AML-193 (cell line): ENCODE data around the gene PLEKHG5.
"Not testable (repeated sequence)": the region's sequence is repeated elsewhere in the genome, so short reads cannot be mapped to it uniquely, and the experiment has no call there.

Experiments
- DNase-seq, 2 experiments: peaks; one replicate each; lab custom pipeline; 2025; lab: John Stamatoyannopoulos, UW

Gene PLEKHG5

DNA sequence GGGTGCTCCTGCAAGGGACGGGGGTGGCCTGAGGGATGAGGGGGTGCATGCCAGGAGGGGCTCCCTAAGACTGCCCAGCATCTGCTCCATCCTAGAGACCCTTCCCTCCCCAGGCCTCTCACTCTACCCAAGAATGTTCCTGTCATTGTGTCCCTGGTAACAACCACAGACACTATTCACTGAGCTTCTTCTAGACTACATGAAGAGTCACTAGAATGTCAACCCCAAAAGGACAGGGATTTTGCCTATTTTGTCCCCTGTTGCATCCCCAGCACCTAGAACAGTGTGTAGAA, 28.4 kb downstream of the PLEKHG5 start:
- DNase-seq, result no peak

DNA sequence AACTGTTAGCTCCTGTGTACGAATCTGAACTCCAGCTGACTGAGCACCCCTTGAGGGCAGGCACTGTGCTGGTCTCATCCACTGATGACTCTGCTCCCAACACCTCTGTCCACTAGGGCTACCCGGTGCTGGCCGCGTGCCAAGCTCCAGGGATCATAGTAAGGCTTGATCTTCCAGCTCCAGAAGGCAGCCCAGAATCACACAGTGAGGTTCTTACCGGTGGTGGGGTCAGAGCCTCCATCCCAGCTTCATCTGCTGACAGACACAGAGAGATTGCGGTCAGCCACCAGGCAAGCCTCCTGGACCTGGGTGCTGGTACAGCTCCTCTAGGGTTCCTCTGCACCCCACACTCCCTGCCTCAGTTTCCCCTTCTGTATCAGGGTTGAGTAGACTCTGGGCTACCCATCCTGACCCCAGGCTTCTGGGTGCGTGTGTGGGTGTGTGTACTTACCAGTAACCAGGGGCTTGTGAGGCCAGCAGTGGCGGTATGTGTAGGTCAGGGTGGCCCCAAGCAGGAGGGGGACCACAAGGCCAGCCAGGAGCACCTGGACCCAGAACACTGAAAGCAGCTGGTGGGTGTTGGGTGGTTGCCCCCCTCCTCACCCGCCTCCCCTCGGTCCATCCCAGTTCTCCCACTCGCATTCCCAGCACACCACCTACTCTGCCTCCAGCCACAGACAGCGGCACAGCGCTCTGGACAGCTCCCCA, 28.9 kb downstream of the PLEKHG5 start:
- no peak for DNase-seq

DNA sequence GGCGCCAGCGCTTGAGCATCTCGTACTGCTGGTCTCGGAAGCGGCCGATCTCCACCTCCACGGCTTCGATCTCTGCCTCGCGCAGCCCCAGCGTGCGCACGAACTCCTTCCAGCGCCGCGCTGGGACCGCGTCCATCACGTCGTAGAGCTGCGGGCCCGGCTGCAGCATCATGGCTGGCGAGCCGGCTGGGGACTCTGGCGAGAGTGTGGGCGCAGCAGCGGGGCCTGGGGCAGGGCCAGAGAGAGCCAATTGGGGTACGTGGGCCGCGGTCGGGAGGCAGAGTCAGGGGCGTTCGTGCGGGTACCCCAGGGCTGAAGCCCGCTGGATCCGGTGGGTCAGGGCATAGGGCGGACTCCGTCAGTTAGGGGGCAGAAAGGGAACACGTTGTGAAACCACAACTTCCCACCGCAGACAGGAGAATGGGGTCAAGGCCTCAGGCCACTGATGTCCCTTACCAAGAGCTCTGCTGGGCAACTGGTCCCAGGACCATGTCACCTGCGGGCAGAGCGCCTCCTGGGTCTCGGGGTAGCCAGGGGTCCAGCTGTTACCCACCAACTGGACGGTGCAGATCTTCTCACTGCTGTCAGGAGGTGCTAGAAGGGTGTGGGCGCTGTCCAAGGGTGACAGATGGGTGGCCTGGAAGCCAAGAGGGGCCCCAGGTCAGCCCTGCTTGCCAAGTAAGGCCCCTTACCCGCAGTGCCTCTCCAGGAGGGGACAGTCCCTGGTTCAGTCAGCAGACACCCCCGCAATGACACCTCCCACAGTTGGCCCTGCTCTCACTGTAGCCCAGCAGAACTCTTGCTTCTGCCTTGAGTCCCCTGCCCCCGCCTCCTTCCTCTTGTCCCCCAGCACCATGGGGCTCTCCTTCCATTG, 29.7 kb downstream of the PLEKHG5 start:
- no peak for DNase-seq

DNA sequence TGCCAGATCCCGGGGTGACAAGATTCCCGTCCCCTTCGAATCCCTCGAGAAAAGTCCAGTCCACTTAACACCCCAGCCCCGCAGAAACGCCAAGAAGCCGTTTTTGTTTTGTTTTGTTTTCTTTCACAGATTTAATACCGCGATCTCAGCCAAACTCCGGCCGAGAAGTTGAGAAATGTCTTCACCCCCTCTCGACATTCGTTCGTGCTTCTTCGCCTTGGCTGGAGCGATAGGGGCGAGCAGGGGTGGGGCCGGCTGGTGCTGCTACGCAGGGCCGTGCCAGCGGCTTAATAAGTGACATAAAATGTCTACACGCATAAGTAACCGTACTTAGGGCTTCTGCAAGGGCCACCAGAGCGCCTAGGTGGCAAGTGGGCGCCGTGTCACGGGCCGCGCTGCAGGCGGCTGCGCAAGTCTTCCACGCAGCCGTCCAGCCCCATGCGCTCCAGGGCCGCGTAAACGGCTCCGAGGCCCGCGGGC, 30.4 kb downstream of the PLEKHG5 start:
- DNase-seq, result no peak

DNA sequence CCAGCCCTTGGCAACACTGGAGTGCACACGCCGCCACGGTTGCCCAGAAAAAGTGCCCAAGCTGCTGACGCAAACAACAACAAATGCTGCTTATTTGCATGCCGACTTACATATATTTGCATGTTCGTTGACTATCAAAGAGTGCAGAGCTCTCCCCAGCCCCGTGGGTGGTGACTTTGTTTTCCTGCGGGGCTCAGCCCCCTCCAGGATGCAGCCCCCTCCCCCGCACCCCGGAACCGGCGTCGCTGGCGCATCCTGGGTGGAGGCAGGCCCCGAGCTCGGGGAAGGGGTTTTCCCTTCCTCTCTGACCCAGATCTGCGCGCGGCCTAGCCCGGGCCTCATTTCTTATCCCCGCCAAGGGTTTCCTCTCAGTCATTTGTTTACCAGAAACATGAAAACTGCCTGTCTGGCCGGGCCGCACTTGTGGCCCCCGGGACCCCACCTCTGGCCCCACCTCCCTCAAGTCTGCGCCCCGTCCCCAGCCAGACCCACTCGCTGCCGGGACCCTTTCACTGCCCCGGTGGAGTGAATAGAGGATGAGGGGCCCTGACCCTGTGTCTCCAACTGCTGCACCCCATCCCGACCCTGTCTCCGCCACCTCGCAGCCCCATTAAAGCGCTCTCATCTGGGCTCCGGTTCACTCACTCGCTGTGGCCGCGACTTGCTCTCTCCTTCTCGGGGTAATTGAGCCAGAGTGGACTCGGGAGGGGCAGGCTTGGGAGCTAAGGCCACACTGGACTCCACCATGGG, 31.0 kb downstream of the PLEKHG5 start:
- no peak for DNase-seq

DNA sequence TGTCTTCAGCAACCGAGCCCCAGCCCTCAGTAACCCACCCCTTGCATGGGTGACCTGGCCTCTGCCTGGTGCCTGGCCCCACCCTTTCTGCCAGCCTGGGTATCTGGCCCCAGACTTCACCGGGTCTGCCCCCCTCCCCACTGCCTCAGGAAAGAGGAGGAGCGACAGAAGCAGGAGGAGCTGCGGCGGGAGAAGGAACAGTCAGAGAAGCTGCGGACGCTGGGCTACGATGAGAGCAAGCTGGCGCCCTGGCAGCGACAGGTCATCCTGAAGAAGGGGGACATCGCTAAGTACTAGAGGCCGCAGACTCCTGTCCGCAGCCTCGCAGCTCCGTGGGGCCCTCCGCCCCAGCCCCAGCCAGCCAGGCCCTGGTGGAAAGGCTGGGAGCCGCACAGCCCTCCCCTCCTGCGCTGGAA, 31.6 kb downstream of the PLEKHG5 start:
- DNase-seq, result no peak

DNA sequence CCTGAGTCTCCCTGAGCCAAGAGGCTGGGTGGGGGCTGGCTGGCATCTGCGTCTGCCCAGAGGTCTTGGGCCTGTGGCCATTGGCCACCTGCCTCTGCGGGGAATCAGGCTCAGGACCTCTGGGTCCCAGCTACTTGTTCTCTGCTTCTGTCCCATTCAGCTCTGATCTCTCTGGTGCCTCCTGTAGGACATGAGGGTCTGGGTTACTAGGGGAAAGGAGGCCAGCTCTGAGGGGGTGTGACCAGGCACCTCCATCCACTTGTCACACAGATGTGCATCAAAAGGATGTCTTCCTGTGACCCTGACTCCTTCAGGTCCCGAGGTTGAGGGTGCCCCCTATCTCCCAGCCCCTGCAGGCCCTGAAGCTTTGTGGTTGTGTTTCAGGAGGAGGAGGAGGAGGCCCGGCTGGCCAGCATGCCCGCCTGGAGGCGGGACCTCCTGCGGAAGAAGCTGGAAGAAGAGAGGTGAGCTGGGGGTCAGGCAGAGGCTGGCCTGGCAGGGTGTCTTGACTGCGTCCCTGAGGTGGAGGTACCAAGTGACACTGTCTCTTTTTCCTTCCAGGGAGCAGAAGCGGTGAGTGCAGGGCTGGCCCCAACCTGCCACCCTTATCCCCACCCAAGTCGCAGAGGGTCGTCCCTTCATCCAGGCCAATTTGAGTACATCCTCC, 34.5 kb downstream of the PLEKHG5 start:
- no peak for DNase-seq

DNA sequence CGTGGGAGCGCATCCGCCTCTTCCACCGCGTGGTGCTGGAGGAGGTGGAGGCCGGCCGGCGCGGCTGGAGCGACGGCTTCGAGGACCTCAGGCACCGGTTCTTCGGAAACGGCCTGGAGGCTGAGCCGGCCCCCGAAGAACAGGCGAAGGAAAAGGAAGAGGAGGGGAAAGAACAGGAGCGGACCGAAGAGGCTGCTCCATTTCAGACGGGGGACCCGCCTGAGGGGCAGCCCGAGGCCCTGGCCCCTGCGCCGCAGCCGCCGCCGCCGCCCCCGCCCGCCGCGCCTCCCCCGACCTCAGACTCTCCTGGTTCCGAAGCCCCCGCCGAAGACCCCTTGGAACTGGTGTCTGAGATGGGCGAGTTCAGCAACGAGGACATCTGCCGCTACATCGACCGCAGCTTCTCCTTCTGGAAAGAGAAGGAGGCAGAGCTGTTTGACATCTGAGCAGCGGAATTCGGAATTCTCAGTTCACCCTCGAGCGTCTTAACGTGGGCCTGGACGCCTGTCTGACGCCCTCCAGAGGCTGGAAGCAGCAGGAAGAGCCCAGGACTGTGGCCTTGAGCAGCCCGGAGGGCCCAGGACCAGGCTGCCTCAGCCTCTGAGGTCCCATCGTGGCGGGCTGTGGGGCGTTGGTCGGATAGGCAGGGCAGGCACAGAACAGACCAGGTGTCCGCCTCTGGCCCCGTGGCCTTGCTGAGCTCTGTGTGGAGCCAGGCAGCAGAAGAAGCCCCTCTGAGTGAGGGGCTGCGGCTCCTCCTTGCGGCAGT, 35.5 kb downstream of the PLEKHG5 start:
- not testable (repeated sequence) for DNase-seq

DNA sequence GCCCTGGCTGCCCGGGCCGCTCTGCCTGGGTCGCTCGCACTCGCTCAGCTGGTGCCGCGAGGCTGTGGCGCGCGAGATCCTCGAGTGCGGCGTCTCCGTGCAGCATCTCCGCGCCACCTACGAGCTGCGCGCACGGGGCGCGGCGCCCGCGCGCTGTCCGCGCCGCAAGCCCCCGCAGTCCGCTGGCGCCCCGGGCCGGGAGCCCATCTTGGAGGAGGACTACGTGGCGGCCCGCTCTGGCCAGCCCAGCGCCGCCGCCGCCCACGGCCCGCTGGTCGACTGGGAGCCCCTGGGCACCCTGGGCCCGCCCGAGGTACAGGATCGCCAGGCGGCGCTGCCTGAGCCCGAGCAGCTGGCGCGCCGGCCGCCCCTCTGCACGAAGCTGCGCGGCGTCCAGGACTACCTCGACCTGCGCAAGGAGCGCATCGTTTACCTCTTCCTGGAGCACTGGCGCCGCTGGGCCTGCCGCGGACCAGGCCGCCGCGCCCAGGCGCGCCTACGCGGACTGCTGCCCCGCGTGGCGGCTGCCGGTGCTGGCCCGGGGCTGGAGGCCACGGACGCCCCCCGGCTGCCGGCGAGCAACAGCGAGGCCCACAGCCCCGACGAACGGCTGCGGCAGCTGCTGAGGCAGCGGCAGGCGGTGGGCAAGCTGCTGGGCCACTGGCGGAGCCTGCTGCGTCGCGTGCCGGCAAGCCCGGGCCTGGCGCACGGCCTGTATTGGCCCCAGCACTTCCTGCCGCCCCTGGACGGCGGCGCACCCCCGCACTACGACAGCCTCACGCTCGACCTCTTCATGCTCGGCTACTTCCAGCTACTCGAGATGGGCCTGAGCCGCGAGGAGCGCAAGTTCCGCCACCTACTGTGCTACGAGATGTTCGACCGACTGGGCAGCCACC, 36.4 kb downstream of the PLEKHG5 start:
- no peak for DNase-seq

DNA sequence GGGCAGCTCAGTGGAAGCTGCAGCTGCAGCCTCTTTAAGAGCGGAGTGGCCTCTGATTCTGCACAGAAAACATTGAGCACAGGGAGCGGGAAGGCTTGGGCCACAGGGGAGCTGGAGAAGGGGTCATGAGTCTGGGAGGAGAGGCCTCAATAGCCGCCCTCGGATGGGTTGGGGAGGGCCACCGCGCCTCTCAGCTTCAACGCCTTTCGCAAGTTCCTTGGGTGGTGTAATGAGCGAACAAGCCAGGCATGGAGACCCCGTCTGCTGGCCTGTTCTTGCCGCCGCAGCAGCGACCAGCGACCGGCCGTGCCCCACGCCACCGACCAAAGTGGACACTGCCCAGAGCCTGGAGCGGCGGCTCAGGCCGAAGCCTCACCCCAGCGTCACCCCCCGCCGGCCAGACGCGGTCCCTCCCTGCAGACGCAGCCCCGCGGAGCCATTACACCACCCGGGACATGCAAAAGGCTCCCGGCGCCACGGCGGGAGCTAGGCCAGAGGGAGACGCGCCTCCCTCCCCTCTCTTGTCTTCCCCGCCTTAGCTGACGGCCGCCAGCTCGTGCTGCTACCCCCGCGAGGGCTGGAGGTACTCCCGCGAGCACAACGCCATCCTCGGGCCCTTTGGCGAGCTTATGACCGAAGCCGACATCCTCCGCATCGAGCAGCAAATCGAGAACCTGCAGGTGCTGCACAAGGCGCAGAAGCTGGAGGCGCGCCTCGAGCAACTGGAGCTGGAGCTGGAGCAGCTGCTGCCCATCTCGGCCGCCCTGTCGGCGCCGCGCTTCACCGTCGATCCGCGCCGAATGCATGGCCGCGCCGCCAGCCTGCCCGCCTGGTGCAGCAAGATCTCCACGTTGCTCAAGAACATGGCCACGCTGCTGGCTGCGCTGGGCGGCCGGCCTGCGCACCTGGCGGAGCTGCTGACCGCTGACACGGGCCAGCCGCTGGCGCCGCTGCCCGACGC, 37.3 kb downstream of the PLEKHG5 start:
- not testable (repeated sequence) for DNase-seq

DNA sequence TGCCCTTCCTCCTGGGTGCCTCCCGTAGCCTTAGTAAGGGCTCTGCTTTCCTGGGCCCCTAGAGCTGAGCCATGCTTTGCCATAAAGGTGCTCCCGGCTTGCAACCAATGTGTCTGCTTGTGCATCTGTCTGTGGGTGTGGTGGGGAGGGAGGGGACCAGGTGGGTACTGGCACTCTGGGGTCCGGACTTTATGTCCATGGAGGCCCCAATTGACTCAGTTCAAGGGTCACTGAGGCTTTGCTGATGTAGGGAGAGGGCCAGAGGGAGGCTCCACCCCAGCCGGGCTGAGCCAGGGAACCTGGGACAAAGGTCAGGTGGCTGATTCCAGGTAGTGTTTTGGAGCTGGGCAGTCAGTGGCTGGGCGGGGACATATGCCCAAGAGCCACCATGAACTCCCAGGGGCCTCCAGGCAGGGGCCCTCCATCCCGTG, 40.5 kb downstream of the PLEKHG5 start:
- DNase-seq, result no peak

DNA sequence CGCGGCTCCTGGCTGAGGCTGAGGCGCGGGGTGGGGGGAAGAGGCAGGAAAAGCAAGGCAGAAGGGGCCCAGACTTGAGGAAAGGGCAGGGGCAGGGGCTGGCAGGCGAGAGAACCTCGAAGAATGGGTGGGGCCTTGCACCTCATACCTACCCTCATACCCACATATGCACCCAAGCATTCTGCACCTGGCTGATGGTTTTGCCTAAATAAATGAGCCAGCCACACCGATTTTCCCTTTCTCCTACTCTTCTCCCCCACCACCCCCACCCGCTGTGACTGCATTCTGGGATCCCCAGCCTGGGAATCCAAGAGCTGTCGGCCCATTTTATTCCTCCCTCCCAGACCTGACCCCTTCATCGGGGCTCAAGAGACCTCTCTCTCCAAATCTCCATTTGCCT, 41.0 kb downstream of the PLEKHG5 start:
- DNase-seq, result not testable (repeated sequence)

DNA sequence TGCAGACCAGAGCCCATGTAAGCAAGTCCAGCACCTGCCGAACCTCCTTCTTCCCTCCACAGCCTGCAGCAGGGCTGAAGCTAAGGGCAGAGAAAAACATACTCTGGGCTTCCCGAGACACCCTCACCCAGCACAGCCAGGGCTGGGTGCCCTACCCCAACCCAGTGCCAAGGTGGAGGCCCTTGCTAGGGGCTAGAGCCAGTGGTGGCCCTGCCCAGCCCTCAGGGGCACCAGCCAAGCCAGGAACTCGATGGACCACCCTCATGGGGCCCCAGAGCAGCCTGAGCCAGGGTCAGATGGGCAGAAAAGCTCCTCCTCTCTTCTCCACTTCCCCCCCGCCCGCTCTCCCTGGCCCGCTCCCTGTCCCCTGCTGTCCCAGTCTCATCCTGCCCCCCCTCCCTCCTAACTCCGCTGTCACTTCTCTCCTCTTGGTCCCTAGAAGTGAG, 41.4 kb downstream of the PLEKHG5 start:
- DNase-seq, result no peak

DNA sequence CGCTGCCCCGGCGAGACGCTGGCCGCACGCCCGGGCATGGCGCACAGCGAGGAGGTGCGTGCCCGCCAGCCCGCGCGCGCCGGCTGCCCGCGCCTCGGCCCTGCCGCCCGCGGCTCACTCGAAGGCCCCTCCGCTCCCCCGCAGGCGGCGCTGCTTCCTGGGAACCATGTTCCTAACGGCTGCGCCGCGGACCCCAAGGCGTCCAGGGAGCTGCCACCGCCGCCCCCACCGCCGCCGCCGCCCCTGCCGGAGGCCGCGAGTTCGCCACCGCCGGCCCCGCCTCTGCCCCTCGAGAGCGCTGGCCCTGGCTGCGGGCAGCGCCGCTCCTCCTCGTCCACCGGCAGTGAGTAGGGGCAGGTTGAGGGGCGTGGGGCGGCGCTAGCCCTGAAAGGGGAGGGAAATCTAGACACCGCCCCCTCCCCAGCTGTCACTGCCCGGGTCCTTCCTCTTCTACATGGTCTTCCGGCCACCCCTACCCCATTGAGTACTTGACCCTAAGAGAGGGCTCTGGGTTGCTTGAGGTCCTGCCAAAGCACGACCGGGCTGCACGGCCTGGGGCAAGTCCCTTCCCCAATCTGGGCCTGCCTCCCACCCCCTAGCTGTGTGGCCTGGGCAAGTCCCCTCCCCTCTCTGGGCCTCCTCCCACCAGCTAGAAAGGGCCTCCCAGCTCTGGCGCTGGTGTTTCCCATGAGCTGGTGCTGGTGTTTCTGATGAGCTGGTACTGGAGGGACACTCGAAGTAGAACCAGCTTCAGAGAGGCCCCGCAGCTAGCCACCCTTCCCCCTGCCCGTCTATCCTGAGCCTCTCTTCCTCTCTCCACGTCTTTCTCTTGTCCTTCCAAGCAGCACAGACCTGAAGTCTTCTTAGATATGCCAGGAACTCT, 42.5 kb downstream of the PLEKHG5 start:
- DNase-seq, result no peak

DNA sequence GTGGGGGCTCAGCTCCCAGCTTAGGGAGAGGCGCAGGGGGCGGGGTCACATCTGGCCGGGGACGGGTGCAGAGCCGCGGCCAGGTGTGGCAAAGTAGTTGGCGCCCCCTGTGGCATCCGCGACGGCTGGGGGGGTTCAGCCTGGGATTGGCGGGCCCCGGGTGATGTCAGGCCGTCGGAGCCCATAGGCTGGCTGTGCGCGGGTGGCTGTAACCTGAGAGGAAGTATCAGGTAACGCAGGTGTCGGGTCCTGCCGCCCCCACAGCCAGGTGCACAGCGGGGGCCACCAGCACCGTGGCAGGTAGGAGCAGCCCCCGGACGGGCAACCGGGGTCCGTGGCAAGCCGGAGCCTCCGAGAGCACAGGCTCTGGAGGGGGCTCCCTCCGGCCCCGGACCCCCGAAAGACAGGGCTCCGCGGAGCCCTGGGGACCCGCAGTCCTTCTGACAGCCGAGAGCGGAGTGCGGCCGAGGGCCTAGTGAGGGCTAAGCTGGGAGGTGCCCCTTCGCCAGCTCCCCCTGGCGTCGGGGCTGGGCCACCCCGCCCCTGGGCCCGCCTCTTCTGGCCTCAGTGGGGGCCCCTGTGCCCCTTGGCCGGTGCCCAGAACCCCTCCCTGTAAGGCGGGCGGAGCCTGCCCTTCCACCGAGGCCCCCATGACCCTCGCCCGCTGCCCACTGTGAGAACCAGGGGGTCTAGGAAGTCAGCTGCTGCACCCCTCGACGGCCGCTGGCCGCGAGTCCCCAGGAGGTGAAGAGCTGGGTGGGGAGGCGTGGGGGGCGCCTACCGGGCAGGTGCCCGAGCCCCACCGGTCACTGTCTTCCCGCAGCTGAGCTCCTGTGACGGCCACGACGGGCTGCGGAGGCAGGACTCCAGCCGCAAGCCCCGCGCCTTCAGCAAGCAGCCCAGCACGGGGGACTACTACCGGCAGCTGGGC, 43.4 kb downstream of the PLEKHG5 start:
- DNase-seq, result no peak

DNA sequence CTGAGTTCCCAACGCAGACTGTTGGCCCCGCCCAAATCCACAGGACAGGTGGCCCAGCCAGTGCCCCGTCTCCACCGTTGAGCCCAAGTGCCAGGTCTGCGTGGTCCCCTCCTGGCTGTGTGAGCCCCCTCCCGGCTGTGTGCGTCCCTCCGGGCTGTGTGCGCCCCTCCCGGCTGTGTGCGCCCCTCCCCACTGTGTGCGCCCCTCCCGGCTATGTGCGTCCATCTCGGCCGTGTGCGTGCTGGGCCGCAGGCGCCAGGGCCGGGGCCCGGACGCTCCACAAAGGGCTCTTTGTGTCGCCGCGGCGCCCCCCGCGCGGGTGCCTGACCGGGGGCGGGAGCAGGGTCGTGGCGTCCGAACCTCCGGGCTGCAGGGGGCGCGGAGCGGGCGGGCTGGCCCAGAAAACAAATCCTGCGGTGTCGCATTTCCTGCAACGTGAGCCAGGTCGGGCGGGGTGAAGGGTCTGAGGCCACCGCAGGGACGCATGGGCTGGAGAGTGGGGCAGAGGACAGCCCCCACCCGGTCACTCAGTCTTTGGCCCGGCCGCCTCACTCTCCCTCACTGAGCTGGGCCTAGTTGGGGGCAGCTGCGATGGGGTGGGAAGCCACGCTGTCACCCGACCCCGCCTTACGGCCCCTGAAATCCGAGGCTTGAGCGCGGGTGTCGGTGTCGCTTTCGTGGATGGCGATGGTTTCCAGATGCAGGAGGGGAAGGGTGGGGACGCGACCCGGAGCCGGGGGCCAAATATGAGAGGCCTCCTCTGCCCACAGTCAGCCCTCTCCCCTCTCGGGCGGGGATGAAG, 44.2 kb downstream of the PLEKHG5 start:
- no peak for DNase-seq
